ENCODE measurements around the gene ZC3H7B.

ZC3H7B gene

DNA sequence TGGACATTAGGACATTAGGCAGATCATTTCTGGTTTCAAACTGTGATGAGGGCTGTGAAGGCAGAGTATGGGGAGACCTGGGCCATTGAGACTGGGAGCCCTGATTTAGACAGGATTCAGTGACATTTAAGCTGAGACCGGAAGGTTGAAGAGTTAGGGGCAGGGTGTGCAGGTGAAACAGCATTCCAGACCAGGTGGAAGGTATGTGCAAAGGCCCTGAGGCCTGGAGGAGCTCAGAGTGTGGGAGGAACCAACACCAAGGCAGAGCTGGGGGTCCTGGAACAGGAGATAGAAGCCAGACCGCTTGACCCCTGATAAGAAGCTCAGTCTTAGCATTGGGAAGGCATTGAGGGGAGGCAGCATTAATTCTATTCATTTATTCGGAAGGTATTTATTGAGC, 32.5 kb downstream of the ZC3H7B start:
- DNase-seq = no peak

DNA sequence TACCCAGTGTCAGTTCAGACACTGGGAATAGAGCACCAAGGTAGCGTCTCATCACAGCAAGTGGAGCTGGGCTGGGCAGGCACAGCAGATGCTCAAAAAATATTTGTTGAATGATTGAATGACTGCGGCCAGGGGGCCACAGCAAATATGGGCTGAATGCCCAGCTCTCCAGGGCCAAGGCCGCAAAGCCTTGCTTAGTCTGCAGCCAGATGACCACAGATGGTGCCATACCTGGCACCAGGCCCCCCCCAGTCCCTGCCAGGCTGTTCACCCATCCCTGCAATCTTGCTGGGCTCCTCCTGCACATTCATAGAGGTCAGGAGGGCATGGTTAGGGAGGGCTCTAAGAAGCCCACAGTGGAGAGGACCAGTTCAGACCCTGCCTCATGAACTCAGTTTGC, 32.9 kb downstream of the ZC3H7B start:
- no peak for DNase-seq

DNA sequence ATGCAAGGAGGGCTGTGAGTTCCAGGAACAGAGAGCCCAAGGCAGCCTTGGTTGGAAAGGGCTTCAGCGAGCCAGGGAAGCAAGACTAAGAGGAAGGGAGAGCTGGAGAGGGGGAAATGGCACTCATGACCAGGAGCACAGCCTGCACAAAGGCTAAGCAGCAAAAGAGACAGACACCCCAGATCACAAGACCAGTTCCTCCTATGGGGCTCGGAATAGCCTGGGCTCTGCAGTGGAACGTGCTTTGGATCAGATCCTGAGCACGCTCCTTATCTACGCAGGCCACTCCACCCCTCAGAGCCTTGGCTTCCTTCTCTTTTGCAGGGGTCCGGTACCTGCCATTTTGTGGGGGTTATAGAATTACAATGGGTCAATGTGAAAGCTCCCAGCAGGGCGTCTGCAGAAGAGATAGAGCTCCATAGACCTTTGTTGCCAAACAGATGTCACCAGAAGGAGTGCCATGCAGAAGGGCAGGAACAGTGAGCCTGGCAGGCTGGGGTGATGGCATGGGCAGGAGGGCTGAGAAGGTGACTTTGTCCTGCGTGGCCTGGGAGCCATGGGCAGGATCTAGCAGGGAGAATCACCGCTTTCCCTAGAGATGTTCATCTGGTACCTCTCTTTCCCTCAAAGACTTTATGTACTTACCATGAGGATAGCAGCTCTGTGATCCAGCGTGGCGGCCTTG, 33.8 kb downstream of the ZC3H7B start:
- no peak for DNase-seq

DNA sequence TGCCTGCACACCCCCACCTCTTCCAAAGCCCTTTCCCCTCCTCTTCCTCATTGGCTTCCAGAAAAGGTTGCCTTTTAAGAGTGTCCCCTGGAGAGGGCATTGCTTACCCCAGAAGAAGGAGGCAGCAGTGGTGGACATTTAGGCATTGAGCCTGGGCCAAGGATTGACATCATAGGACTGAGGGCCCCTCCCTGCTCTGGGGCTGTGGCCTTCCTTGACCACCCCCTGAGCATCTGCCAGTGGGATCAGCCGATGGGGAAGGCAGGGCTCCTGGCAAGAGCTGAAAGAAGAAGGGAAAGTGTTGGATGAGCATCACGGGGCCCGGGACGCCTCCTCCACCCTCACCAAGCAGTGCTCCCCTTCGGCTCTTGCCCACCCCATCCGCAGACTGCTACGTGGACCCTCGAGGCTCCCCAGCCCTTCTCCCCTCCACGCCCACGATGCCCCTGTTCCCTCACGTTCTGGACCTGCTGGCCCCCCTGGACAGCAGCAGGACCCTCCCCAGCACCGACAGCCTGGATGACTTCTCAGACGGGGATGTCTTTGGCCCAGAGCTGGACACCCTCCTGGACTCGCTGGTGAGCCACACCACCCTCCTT, 37.4 kb downstream of the ZC3H7B start:
- DNase-seq = no peak

DNA sequence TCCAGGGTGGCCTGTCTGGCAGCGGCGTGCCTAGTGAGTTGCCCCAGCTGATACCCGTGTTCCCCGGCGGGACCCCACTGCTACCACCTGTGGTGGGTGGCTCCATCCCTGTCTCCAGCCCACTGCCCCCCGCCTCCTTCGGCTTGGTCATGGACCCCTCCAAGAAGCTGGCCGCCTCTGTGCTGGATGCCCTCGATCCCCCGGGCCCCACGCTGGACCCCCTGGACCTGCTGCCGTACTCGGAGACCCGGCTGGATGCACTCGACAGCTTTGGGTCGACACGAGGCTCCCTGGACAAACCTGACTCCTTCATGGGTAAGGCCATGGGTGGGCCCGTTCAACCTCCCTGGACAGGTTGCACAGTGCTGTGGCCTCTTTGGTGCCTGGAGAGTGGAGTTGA, 38.5 kb downstream of the ZC3H7B start:
- DNase-seq = no peak

DNA sequence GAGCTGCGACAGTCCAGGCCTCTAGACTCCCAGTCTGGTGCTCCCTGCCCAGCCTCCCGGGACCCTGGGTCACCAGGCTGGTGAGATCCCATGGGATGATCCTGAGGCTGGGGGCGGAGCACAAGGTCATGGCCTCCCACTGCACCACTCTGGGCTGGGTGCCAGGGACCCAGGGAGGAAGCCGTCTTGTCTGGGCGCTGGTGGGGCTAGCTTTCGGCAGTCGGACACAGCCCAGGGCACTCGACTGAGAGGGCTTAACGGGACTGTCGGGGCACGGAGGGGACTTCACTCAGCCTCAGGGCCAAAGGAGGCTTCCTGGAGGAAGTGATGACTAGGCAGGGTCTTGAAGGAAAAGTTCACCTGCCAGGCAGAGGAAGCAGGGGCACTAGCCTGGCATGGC, 39.0 kb downstream of the ZC3H7B start:
- no peak for DNase-seq

DNA sequence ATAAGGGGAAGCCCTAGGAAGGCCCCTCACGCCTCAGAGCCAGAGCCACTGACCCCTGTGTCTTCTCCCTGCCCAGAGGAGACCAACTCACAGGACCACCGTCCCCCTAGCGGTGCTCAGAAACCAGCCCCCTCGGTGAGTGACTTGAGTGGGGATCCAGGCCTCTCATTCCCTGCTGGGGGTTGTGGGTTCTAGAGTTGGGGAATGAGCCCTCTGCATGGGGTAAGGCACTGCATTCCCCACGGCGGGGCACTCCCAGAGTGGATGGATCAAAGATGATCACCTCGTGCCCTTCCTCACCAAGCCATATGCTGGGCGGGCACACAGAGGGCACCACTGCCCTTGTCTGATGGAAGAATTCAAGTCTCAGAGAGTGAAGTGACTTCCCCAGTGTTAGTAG, 39.7 kb downstream of the ZC3H7B start:
- DNase-seq = no peak

DNA sequence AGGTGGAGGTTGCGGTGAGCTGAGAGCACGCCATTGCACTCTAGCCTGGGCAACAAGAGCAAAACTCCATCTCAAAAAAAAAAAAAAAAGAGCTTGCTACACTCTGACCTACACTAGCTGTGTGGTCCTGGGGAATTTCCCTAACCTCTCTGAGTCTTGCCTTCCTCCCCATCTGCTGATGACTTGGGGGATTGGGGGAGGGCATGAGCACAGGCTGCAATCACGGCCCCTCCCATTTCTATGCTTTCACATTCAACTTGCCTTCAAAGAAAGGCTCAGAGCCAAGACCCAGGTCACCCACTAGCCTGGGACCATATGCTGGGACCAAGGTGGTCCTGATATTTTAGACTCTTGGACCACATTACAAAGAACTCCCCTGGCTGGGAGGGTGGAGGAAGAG, 40.7 kb downstream of the ZC3H7B start:
- no peak for DNase-seq

DNA sequence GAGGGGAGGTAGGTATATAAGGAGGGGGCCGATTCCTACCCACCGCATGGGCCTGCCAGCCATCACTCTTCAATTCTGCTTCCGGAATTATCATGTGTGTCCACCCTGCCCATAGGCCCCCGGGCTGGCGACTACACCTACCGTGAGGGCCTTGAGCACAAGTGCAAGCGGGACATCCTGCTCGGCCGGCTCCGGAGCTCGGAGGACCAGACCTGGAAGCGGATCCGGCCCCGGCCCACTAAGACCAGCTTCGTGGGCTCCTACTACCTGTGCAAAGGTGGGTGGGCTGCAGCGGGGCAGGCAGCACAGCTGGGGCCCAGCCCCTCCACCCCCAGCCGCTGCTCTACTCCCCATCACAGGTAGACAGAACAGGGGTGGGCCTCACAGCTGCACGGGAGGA, 42.0 kb downstream of the ZC3H7B start:
- no peak for DNase-seq

DNA sequence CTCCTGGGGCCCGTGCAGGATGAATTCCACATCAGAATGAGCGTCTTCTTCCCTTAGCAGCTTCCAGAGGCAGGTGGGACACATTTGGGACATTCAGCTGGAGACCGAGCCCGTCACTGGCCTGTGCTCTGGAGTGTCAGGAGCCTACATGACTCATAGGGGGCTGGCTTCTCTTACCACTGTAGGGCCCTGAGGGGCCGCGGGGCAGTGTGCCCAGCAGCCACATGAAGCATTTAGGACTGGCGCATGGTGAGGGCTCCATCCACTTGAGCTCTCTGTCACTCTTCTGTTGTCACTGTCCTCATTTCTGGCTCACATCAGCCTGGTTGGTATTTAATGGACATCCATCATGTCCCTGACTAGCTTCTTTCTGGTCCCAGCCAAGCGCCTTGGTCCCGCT, 42.4 kb downstream of the ZC3H7B start:
- no peak for DNase-seq

DNA sequence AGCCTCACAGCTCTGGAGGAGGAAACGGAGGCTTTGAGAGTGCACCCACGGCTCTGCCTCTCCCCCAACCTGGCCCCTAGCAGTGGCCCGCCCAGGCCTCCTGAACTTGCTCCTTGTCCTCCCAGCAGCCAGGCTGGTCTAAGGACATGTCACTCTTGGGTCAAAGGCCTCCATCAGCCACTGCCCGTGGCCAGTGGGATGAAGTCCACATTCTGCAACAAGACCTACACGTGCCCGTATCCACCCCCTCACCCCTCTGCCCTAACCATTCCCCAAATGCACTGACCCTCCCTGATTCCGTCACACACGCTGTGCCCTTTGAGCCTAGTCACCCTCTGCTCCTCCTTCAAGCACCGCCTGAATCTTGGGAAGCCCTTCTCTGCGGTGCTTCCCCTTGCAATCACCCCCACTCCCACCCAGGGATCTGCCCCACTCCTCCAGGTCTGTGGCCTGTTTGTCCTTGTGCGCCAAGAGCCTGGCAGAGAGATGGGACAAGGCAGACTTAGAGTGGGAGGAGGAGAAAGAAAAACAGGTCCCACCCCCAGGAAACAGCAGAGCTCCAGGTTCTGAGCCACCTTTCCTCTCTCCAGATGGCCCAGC, 43.0 kb downstream of the ZC3H7B start:
- no peak for DNase-seq

DNA sequence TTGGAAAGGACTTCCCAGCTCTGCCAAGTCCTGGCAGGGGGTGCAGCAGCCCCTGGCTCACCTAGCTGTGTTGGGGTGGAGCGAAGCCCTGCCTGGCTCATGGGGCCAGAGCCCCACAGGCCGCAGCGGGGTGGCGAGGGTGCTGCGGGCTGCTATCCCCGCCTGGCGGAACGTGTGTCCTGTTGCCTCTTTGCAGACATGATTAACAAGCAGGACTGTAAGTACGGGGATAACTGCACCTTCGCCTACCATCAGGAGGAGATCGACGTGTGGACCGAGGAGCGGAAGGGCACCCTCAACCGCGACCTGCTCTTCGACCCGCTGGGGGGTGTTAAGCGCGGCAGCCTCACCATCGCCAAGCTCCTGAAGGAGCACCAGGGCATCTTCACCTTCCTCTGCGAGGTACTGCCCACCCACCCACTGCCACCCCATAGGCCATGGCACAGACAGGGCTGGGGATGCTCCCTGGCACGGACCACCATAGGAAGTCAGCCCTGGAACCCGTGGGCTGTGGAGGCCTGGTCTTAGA, 44.5 kb downstream of the ZC3H7B start:
- DNase-seq = no peak

DNA sequence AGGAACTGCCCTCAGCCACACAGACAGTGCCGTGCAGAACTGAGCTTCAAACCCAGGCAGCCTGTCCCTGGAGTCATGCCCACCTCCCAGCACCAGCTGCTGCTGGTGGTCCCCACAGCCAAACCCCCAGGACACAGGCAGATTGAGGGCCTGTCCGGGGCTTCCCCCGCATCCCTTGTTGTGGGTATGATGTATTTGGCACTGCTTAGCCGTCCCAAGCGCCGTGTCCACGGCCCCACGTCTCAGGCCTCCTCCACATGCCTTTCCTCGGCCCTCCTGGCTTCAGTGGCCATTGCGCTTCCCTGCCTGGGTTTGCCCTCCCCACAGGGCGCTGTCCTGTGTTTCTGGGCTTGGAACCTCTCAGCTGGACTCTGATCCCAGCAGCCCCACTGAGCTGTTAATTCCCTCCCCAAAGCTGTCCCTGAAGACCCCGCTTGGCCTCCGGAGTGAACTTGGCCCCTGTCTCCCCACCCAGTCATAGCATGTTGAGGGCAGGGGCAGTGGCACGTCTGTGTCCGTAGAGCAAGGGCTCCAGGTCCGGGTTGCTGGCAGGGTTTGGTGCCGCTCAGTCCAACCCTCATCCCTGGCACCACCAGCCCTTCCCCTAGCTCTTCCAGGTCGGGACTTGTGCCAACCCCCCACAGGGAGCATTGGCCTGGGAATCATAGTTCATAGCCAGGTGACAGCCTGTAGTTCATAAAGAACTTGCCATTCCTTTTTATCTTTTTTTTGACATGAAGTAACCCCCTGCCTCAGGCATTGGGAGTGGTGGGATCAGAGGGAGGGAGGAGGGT, 45.9 kb downstream of the ZC3H7B start:
- no peak for DNase-seq

DNA sequence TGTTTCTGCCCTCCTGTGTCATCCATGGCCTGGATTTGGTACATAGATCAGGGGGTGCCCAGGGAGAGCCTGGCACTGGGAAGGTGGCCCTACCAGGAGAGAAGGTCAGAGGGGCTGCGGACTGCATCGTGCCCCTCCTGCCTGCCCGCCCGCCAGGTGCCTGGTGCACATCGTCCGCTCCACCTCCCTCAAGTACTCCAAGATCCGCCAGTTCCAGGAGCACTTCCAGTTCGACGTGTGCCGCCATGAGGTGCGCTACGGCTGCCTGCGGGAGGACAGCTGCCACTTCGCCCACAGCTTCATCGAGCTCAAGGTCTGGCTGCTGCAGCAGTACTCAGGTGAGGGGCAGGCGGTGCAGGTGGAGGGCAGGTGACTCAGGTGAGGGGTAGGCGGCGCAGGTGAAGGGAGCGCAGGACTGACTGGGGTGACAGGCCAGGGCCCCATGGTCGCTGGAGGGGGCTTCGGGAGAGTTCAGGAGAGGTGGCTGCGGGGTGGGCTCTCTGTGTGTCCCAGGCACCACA, 47.7 kb downstream of the ZC3H7B start:
- no peak for DNase-seq

DNA sequence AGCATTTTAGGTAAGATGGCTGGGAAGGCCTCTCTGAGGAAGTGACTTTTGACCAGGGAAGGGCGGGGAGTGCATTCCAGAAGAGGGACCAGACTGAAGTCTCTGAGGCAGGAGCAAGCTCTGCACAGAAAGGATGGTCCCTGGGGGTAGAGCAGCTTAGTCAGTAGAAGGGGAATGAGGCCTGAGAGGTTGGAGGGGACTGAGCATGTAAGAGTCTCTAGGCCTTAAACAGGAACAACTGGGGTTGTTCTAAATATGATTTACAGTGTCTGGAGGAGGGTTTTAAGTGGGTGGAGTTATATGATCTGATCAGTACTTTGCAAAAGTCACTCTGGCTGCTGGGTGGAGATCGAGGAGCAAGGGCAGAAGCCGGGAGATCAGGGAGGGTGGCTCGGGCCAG, 48.8 kb downstream of the ZC3H7B start:
- DNase-seq = peak; percentile 21

DNA sequence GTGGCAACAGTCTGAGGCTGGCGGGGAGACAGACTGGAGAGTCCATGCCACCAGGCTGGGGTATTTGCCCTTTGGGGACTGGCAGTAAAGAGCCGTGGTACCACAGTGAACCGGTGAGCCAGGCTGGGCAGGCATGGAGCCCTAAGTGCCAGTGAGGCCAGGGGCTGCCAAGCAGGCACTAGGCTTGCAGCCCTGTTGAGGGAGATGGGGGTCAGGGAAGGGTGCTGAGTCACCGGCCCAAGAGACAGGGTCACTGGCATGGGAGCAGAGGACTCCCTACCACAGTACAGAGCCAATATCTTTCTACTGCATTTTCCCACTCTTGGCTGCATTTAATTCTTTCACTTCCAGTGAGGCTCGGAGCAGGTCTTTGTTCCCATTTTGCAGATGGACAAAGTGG, 49.7 kb downstream of the ZC3H7B start:
- DNase-seq = no peak

DNA sequence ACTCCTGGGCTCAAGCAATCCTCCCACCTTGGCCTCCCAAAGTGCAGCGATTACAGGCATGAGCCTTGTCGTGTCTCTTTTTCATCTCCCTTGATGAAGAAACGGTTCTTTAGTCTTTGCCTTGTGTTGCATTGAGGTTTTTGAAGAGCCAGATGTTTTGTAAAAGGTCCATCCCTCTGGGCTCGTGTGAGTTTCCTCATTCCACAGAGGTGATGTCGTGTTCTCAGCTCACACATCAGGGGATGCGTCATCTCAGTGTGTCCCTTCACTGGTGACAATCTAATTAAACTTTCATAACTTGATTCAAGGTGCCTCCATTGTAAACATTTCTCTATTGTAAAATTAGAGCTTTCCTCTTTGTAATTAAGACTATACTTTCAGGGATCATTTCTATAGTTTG, 50.7 kb downstream of the ZC3H7B start:
- DNase-seq = no peak

DNA sequence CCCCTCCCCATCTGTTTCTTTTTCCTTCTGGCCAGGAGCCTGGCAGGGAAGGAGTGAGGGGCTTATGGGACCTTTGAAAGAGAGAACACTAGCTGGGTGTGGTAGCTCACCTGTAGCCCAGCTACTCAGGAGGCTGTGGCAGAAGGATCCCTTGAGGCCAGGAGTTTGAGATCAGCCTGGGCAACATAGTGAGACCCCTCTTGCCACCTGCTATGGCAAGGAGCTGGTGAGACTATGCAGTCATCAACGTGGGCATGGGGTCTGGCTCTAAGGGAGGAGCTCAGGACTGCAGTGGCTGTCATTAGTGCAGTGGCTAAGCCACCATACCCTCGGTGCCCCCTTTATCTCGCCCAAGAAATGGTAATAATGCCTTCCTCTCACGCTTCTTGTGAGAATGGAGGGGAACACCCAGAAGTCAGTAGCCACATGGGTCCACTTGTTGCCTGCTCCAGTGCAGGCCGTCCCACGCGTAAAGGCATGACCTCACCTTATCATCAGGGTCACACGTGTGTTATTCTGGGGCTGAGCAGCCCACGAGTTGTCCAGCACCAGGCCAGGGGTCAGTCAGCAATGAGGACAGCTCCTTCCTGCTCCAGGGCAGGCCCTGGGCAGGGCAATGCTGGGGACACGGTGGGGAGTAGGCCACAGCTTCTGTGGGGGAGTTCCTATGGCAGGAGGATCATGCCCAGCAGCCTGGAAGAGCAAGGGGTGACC, 52.7 kb downstream of the ZC3H7B start:
- DNase-seq = no peak

DNA sequence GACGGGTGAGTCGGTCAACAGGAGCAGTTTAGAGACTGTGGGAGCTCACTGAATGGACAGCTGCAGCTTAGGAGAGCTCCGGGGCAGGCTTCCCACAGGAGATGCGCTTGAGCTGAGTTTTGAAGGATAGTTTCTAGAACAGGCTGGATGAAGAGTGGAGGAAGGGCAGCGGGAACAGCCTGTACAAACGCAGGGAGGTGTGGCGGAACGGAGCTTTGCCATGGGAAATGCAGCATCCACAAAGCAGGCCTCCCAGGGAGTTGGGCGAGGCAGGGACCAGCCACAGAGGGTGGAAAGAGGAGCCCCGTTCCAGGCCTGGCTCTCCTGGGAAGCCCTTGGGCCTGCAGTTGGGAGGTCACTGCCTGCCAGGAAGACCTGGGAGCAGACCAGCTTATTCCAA, 53.7 kb downstream of the ZC3H7B start:
- no peak for DNase-seq

DNA sequence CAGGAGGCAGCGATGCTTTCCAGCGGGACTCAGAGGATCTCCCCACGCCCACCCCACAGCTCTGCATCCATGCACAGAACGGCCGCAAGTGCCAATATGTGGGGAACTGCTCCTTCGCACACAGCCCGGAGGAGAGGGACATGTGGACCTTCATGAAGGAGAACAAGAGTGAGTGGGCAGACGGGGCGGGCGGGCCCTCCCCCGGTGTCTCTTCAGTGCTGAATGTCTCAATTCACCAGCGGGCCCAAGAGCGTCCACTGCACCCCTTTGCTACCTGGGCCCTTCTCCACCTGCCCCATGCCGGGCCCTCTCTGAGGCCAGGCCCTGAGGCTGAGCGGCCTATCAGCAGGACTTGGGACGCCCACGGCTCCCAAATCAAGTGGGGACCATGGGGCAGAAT, 54.6 kb downstream of the ZC3H7B start:
- no peak for DNase-seq

DNA sequence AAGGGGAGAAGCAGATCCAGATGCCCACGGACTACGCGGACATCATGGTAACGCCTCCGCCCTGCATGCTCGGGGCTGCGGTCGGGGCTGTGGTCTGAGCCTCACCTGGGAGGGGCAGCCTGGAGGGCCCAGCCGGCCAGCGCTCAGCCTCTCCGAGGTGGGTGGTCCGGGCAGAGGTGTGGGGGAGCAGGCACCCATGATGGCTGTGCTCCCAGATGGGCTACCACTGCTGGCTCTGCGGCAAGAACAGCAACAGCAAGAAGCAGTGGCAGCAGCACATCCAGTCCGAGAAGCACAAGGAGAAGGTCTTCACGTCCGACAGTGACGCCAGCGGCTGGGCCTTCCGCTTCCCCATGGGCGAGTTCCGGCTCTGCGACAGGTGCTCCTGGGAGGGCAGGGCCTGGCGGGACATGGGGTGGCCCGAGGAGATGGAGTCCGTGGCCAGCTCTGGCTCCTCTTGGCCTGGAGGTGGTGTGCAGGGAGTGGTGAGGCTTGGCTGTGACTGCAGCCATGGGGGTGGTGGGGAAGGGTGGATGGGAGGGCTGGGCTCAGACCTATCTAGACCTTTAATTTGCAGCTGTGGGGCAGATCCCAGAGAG, 55.2 kb downstream of the ZC3H7B start:
- DNase-seq = no peak

DNA sequence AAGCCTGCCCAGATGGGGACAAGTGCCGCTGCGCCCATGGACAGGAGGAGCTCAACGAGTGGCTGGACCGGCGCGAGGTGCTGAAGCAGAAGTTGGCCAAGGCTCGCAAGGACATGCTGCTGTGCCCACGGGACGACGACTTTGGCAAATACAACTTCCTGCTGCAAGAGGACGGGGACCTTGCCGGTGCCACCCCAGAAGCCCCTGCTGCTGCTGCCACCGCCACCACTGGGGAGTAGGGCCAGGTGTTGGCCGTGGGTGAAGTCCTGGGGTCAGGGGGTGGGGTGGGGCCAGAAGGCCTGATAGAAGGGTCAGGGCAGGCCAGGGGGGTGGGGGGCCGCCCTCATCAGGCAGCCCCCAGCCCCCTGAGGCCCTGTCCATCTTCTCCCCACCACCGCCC, 55.9 kb downstream of the ZC3H7B start:
- no peak for DNase-seq
